ENCODE data around the gene ZC3H13.

ZC3H13 gene

DNA sequence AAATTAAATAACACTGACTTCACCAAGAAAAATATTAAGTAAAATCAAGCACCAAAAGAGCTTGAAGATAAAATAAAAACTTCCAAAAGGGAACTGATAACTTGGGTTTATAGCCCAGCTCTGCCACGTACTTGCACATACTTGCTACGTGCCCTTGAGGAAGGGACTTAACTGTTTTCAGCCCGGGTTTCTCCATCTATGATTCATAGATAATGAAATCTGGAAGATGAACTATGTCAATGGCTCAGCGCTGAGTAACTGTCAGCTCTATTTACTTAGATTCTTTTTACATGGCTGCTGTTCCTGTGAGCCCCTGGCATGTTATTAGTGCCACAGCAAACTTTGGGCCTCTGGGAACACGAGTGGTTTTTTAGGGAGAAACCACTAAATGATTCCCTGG lies 9.6 kb upstream of the ZC3H13 start:
- no peak for DNase-seq

DNA sequence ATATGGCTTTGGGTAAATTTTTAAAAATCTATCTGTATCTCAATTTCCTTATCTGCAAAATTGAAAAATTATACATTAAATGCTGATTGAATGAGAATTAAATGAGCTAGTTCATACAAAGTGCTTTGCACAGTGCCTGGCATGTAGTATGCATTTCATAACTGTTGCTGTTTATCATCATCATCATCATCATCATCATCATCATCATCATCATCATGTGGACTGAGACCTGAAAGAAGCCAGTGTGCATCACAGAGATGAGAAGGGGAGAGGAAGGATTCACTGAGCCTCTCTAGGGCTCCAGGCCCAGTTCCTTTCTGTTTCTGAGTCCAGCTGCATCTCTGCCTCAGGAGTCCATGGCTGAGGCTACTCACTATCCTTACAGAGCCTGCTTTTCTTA lies 6.9 kb upstream of the ZC3H13 start:
- DNase-seq = no peak

GRCh38 chr13:46058268-46058667 lies 5.7 kb upstream of the ZC3H13 start:
- DNase-seq = no peak

DNA sequence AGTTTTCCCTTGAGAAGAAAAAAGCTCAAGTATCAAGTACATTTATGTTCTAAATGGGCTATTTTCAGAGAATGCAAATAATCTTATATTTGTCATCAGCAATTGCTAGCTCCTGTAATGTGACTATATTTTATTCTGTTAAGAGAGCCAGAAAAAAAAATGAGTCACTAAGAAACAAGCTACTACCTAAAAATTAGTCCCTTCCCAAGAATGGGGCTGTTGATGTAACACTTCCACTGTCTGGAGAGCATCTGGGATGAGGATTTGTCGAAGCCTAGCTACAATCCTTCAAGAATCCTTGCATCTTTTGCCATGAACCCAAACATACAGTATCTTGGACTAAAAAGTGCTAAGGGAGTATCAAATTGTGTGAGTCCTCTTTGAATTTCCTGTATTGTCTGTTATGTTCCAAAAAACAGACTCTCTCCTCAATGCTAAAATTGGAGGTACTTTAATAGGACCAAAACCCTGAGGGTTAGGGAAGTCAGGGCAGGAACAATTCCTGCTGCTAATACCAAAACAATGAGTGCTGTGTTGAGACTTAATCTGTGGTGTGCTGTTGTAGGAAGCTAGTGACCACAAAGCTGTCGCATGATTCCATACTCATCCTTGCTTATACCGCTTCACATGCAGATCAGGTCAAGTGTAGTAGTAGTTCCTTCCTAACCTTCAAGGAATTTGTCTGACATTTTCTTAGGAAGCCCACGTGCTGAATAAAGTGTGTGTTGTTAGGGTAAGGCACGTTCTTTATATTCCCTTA lies 4.9 kb upstream of the ZC3H13 start:
- DNase-seq = no peak

DNA sequence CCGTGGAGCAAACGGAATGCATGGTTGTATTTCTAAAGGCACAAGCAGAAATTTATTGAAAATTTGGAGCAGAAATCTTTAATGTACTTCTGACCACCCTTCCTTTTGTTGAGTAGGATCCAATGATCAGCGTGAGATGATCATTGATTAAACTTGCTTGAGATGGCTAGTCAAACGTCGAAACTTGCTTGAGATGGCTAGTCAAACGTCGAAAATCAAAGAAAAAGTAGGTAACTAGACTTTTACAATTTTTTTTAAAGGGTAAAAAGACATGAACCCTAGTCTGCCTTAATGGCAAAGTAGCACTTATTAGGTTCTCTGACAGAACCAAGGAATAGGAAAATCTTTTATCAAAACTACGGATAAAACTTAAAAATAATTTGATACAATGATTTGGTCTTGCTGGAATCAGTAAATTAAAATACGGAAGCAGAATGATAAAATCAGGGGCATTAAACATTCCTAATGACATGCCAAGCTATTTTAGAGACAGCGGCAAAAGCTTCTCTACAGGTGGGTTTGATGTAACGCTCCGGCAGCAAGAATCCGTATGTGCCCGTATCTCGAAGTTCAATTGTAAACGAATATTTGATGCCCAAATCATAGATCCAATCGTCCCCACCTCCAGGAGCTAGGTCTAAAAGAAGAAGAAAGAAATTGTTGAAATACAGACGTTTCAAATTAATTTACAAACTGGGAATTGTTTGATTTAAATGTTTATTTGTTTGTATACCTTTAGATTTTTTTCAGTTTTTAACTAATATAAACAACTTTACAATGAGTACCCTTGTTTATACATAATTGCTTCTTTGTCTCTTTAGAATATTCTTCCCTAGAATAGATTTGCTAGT lies 841 bp upstream of the ZC3H13 start:
- no peak for DNase-seq

DNA sequence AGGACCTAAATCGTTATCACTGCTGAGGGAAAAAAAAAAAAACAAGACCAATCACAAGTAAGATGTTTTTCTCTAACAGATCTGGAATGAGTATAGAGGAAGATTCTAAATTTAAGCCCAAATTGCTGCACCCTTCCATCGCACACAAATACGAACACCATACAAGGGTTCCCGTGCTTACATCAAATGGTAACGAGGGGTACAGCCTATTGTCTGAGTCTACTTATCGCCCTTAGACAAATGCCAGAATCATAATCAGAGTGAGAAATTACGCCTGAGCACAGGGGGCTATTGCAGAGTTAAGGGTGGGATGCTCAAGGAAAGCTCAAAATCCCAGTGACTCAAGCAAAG lies 603 bp downstream of the ZC3H13 start:
- DNase-seq = no peak

DNA sequence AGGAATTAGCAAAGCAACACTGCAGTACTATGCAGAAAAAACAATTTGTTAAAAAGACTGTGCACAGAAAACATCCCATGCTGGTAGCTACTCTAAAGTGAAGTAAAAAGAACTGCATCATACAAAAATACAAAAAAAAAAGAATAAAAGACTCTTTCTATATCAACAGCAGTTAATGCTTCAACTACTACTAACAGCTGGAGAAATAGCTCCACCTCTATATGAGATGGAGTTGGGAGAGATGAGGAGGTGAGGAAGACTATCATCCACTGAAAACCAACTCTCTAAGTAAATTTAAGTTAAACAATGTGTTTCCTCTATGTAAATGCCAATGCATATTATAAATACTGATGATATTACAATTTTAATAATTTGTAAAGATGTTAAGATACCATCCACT lies 1.8 kb downstream of the ZC3H13 start:
- no peak for DNase-seq

- DNase-seq = no peak
Observed at GRCh38 chr13:46045424-46045823, 7.1 kb downstream of the ZC3H13 start.

DNA sequence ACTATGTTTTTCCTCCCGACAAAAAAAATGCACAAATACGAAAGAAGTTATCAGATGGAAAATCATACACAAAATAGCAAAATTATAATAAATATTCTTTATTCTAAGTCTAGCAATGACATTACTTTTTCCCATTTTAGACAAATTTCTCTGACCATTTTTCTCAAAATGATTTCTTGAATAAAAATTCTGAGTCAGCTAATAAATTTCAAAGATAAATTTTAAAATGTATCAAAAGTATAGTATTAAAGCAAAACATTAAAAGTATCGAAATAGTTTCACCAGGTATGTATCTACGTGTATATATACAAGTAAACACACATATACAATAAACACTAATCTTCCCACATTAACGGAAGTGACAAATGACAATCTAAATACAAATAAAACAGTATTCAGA lies 8.9 kb downstream of the ZC3H13 start:
- no peak for DNase-seq

DNA sequence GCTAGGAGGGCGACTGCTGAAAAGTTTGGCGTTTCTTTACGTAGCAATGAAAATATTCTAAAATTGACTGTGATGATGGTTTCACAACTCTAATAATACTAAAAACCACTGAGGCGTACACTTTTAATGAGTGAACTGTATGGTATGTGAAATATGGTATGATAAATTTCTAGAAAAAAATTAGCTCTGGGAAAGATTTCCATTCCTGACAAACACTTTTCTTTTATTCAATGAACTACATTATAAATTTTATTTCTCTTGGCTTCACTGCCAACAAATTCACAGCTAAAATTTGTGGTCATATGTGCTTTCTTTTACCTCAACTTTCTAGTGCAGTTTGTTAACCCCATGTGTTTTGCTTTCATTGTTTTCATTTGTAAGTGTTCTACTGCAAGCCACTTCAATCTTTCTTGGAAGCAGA lies 11.1 kb downstream of the ZC3H13 start:
- DNase-seq = no peak

DNA sequence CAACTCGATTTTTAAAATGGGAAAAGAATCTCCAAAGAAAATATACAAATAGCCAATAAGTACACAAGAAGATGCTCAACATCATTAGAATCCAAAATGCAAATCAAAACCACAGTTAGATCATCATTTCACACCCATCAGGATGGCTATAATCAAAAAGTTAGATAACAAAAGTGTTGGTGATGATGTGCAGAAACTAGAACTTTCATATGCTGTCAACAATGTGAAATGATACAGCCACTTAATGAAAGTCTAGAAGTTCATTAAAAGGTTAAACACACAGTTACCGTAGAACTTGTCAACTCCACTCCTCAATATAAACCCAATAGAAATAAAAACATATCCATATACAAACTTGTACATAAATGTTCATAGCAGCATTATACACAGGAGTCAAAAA lies 11.8 kb downstream of the ZC3H13 start:
- no peak for DNase-seq

- DNase-seq = no peak
Observed at GRCh38 chr13:46039411-46040182, 12.9 kb downstream of the ZC3H13 start.

- no peak for DNase-seq
Observed at GRCh38 chr13:46038296-46038695, 14.2 kb downstream of the ZC3H13 start.

GRCh38 chr13:46035066-46035465 lies 17.5 kb downstream of the ZC3H13 start:
- no peak for DNase-seq

- DNase-seq = no peak
Observed at GRCh38 chr13:46032341-46032740, 20.2 kb downstream of the ZC3H13 start.

DNA sequence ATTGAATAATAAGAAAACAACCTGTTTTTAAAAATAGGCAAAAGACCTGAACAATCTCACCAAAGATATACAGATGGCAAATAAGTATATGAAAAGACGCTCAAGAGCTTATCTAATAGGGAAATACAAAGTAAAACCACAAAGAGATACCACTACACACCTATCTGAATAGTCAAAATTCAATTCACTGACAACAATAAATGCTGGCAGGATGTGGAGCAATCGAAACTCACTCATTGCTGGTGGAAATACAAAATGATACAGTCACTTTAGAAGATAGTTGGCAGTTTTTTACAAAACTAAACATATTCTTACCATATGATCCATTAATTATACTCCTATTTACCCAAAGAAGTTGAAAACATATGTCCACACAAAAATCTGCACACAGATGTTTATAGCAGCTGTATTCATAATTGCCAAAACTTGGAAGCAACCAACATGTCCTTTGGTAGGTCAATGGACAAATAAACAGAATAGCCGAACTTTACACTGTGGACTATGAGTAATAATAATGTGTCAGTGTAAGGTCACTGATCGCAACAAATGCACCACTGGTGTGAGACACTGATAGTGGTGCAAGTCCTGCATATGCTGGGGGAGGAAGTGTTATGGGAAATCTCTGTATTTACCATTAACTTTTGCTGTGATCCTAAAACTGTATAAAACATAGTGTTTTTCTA lies 20.8 kb downstream of the ZC3H13 start:
- DNase-seq = no peak

GRCh38 chr13:46025157-46025556 lies 27.4 kb downstream of the ZC3H13 start:
- no peak for DNase-seq

DNA sequence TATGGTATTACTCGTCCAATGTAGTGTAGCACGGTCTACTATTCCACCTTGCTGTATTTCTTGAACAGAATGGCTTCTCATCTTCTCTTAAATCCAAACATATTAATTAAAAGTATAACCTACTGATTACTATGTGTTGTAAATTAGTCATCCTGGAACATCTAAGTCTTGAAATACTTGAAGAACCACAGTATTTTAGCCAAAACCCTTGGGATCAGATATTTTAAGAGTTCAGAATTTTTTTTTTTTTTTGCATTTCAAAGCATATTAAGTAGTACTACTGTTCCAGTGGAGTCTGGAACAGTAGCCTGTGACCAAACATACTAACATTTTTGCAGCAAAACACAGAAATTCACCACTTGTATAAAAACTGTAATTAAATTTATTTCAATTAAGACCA lies 30.1 kb downstream of the ZC3H13 start:
- no peak for DNase-seq

GRCh38 chr13:46016216-46016615 lies 36.3 kb downstream of the ZC3H13 start:
- DNase-seq = no peak

DNA sequence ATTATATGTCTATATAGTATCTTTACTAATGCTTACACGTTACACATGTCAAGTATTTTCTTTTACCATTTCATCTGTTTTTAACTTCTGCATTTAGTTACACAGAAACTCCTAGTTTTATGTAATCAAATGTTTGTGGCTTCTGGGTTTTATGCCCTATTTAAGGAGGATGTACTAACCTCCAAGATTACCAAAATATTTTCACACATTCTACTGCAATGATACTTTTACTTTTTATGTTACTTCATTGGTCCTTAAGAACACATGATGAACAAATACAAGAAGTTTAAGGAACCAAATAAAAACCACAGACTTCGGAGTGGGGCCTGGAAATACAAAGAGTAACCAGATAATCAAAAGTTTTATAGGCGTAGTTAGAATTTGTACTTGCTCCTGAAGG lies 37.2 kb downstream of the ZC3H13 start:
- no peak for DNase-seq

DNA sequence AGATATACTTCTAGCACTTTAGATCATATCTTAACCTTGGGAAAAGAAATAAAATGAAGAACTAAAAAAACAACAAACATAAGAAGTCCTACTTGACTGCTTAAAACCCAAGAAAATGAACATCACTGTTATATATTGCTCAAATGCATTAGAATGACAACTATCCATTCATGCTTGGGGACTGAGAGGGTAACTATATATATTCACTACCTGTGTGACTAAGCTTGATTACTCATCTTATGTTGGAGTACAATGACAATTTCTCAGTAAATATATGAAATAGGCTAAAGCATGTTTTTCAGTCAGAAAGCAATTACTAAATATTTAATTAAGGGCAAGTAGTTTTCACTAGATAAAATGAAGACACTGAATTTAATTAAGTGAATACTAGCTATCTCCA lies 40.1 kb downstream of the ZC3H13 start:
- no peak for DNase-seq

GRCh38 chr13:46010148-46010547 lies 42.4 kb downstream of the ZC3H13 start:
- DNase-seq = peak; percentile 0

DNA sequence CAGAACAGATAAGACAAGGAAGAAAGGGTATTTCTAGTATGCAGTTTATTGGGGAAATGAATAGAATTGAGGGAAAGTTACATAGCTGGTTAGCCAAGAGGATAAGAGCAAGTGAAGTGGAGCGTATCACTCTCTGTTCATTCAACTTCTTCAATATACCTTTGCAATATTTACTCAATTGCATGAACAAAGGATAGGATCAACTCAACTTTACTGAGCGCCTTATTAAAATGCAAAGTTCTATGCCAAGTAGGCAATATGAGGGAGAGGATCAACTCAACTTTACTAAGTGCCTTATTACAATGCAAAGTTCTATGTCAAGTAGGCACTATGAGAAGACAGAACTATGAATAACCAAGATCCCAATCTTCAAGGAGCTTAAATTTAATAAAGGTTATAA lies 43.9 kb downstream of the ZC3H13 start:
- DNase-seq = no peak
